Mesendoderm (in vitro differentiated cells): ENCODE data around the gene FBLIM1.

ENCODE experiments used
- DNase-seq: peaks from one replicate; pipeline ENCODE4 v3.0.0; 2013
- H2AK5ac ChIP-seq: 2 replicates; pipeline ENCODE4 v1.6.1; 2013; ENCODE audit warnings: low read length, inconsistent platforms
- H2BK120ac ChIP-seq: 2 replicates; pipeline ENCODE4 v1.6.1; 2013; ENCODE audit warnings: low read depth, mild to moderate bottlenecking, low read length, moderate library complexity, mixed read lengths
- H2BK15ac ChIP-seq: replicated peaks from 2 replicates; pipeline ENCODE4 v1.6.1; 2013; ENCODE audit warnings: low read depth, mild to moderate bottlenecking, moderate library complexity
- H2BK5ac ChIP-seq: 2 replicates; pipeline ENCODE4 v1.6.1; 2013; ENCODE audit warnings: low read length, inconsistent platforms
- H3K18ac ChIP-seq: 2 replicates; pipeline ENCODE4 v1.6.1; 2013; ENCODE audit warnings: mild to moderate bottlenecking, low read length, mixed read lengths
- H3K23ac ChIP-seq: one replicate; pipeline ENCODE4 v1.6.1; 2013; ENCODE audit warnings: low read length
- H3K27ac ChIP-seq: 2 replicates; pipeline ENCODE4 v1.5.1; 2013; ENCODE audit warnings: low read depth, mild to moderate bottlenecking, inconsistent platforms, low read length, moderate library complexity
- H3K27me3 ChIP-seq: 2 replicates; pipeline ENCODE4 v1.6.1; 2013; ENCODE audit warnings: low read length, control low read depth, mild to moderate bottlenecking, inconsistent platforms; ENCODE audit not compliant: insufficient read depth, poor library complexity
- H3K36me3 ChIP-seq: 2 replicates; pipeline ENCODE4 v1.6.1; 2013; ENCODE audit warnings: low read length, inconsistent platforms; ENCODE audit not compliant: control insufficient read depth, insufficient read depth
- H3K4ac ChIP-seq: one replicate; pipeline ENCODE4 v1.6.1; 2013; ENCODE audit warnings: low read depth, mild to moderate bottlenecking, low read length, moderate library complexity
- H3K4me1 ChIP-seq: 2 replicates; pipeline ENCODE4 v1.6.1; 2013; ENCODE audit warnings: low read depth, low read length, inconsistent platforms; ENCODE audit not compliant: control insufficient read depth
- H3K4me2 ChIP-seq: 2 replicates; pipeline ENCODE4 v1.6.1; 2013; ENCODE audit warnings: low read length
- H3K4me3 ChIP-seq: 2 replicates; pipeline ENCODE4 v1.5.1; 2013; ENCODE audit warnings: mild to moderate bottlenecking, low read length
- H3K56ac ChIP-seq: one replicate; pipeline ENCODE4 v1.6.1; 2013; ENCODE audit warnings: low read length
- H3K79me1 ChIP-seq: 2 replicates; pipeline ENCODE4 v1.6.1; 2013; ENCODE audit warnings: low read length, inconsistent platforms
- H3K79me2 ChIP-seq: 2 replicates; pipeline ENCODE4 v1.6.1; 2013; ENCODE audit warnings: mild to moderate bottlenecking, low read length; ENCODE audit not compliant: control insufficient read depth, insufficient read depth
- H3K9ac ChIP-seq: 2 replicates; pipeline ENCODE4 v1.6.1; 2013; ENCODE audit warnings: low read length, inconsistent platforms
- H4K5ac ChIP-seq: one replicate; pipeline ENCODE4 v1.6.1; 2013; ENCODE audit warnings: low read length
- H4K8ac ChIP-seq: one replicate; pipeline ENCODE4 v1.6.1; 2013; ENCODE audit warnings: low read depth, mild to moderate bottlenecking, control low read depth, low read length, moderate library complexity
- WGBS: extraction: QIAGEN DNeasy Blood & Tissue Kit; methylation state at CpG from one replicate; pipeline ENCODE4 v1.1.7; 2013; ENCODE audit warnings: low lambda C conversion rate, missing lambda C conversion rate; ENCODE audit not compliant: insufficient coverage; ENCODE audit errors: extremely low coverage; 5-methylcytosine and 5-hydroxymethylcytosine counted together

FBLIM1 gene

DNA sequence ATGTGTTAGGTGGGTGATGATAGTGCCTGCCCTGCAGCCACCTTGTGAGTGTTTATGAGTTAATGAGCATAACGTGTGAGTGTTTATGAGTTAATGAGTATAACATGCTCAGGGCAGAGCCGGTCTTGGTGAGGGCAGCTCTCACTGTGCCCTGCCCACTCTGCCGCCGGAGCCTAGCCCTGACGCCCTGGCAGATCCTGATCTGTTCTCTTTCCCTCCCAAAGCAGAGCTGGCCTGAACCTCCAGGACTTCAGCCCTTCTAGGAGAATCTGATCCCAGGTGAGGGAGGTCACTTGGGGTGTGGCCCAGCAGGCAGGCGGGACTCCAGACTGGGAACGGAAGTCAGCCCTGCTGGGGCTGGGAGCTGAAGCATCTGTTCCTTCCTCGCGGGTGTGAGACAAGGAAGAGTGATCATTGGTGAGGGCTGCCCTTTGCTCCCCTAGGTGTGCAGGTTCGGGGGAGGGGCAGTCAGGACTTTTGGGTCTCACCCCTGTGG, 5.7 kb downstream of the FBLIM1 start:
- no CpG with 5 or more reads among the region's 10 CpGs for WGBS

DNA sequence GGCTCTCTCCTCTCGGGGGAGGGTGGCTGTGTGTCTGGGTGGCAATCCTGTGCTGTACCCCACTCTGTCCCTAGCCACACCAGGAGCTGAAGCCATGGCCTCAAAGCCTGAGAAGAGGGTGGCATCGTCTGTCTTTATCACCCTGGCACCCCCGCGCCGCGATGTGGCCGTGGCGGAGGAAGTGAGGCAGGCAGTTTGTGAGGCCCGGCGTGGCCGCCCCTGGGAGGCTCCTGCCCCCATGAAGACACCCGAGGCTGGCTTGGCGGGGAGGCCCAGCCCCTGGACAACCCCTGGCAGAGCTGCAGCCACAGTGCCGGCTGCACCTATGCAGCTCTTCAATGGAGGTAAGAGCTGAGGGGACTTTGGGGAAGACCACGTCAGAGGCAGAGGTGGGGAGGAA, 6.3 kb downstream of the FBLIM1 start:
- Histone ChIP-seq H2BK120ac (no peak overlapping the region), H3K4me2 (no peak overlapping the region), H2BK5ac (no peak overlapping the region), H3K4ac (no peak overlapping the region), H2AK5ac (no peak overlapping the region), H3K56ac (no peak overlapping the region), H3K27ac (no peak overlapping the region), H3K4me3 (no peak overlapping the region), H4K5ac (no peak overlapping the region), H3K79me1 (peaks cover 20% of the 10 kb centered on the region), H3K79me2 (peaks cover 33% of the 10 kb centered on the region), H3K23ac (no peak overlapping the region), H3K36me3 (peaks cover 24% of the 10 kb centered on the region), H2BK15ac (no peak overlapping the region), H4K8ac (no peak overlapping the region), H3K9ac (no peak overlapping the region), H3K4me1 (peaks cover 8% of the 10 kb centered on the region), H3K27me3 (no peaks in the 10 kb centered on the region), H3K18ac (no peak overlapping the region)
- WGBS: no CpG with 5 or more reads among the region's 15 CpGs
- no peak for DNase-seq

More for the DNA sequence above, 5.7 kb downstream of the FBLIM1 start:
- H2BK120ac ChIP-seq: no peak overlapping the region
- no peak overlapping the region for H3K4me3 ChIP-seq
- H3K36me3 ChIP-seq: peaks cover 24% of the 10 kb centered on the region
- peak overlapping the region; percentile 13 for H3K9ac ChIP-seq
- no peak overlapping the region for H3K27ac ChIP-seq
- peaks cover 38% of the 10 kb centered on the region for H3K79me2 ChIP-seq
- H4K8ac ChIP-seq: no peak overlapping the region
- H3K4me1 ChIP-seq: peaks cover 8% of the 10 kb centered on the region
- H3K23ac ChIP-seq: no peak overlapping the region
- no peak overlapping the region for H3K4me2 ChIP-seq
- no peak overlapping the region for H2BK15ac ChIP-seq
- H3K4ac ChIP-seq: no peak overlapping the region
- H3K79me1 ChIP-seq: peaks cover 20% of the 10 kb centered on the region
- no peak overlapping the region for H3K56ac ChIP-seq
- no peak overlapping the region for H4K5ac ChIP-seq
- H3K27me3 ChIP-seq: no peaks in the 10 kb centered on the region
- no peak overlapping the region for H2BK5ac ChIP-seq
- H3K18ac ChIP-seq: no peak overlapping the region
- H2AK5ac ChIP-seq: no peak overlapping the region
- DNase-seq: no peak

DNA sequence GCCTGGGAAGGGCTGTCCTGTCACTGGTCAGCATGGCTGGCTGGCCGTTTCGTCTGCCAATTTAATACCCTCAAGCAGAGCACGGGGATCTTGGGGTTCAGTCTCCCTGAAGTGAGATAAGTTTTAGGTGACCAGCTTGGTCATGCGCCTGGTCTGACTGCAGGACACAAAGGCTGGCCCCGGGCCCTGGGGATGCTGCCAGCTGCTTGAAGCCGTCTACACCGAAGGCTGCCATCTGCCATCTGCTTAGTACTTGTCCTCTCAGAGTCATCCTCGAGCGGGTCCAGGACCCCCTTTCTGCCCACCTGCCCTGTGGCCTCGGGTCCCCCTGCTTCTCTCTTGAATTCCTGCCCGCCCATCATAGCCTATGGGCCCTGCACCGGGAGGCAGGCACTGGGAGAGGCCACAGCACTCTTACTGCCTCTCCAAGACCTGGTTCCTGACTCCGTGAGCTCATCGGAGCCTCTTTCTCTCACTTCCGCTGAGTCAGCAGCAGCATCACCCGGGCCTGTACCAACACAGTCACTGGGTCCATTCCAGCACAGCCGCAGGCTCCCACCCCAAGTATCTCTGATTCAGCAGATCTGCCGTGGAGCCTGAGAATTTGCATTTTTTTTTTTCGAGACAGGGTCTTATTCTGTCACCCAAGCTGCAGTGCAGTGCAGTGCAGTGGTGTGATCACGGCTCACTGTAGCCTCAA, 7.0 kb downstream of the FBLIM1 start:
- Histone ChIP-seq H2BK5ac (no peak overlapping the region), H3K9ac (no peak overlapping the region), H3K4ac (no peak overlapping the region), H3K4me1 (peaks cover 8% of the 10 kb centered on the region), H3K36me3 (peaks cover 30% of the 10 kb centered on the region), H3K79me2 (peaks cover 32% of the 10 kb centered on the region), H3K4me3 (no peak overlapping the region), H3K56ac (no peak overlapping the region), H4K5ac (no peak overlapping the region), H2BK120ac (no peak overlapping the region), H3K4me2 (no peak overlapping the region), H4K8ac (no peak overlapping the region), H3K27me3 (no peaks in the 10 kb centered on the region), H2AK5ac (no peak overlapping the region), H3K18ac (no peak overlapping the region), H3K23ac (no peak overlapping the region), H3K27ac (no peak overlapping the region), H2BK15ac (no peak overlapping the region), H3K79me1 (peaks cover 20% of the 10 kb centered on the region)
- WGBS: no CpG with 5 or more reads among the region's 20 CpGs
- no peak for DNase-seq

DNA sequence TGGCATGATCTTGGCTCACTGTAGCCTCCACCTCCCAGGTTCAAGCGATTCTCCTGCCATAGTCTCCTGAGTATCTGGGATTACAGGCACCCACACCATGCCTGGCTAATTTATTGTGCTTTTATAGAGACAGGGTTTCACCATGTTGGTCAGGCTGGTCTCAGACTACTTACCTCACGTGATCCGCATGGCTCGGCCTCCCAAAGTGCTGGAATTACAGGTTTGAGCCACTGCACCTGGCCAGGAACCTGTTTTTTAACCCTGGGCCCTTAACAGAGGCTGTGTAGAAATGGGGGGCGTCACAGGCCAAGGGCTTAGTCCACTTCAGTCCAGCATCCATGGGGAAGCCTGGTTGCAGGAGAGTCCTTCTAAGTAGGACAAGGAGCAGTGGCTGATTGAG, 9.3 kb downstream of the FBLIM1 start:
- Histone ChIP-seq H3K79me2 (peaks cover 12% of the 10 kb centered on the region), H3K9ac (no peak overlapping the region), H3K18ac (no peak overlapping the region), H3K4me3 (no peak overlapping the region), H3K56ac (no peak overlapping the region), H2AK5ac (no peak overlapping the region), H3K4me2 (no peak overlapping the region), H3K27ac (no peak overlapping the region), H3K23ac (no peak overlapping the region), H3K36me3 (peaks cover 41% of the 10 kb centered on the region), H2BK15ac (no peak overlapping the region), H3K27me3 (no peaks in the 10 kb centered on the region), H2BK120ac (no peak overlapping the region), H4K8ac (no peak overlapping the region), H3K79me1 (peaks cover 10% of the 10 kb centered on the region), H3K4me1 (peaks cover 2% of the 10 kb centered on the region), H2BK5ac (no peak overlapping the region), H3K4ac (no peak overlapping the region), H4K5ac (no peak overlapping the region)
- DNase-seq: no peak
- WGBS: no CpG with 5 or more reads among the region's 5 CpGs

DNA sequence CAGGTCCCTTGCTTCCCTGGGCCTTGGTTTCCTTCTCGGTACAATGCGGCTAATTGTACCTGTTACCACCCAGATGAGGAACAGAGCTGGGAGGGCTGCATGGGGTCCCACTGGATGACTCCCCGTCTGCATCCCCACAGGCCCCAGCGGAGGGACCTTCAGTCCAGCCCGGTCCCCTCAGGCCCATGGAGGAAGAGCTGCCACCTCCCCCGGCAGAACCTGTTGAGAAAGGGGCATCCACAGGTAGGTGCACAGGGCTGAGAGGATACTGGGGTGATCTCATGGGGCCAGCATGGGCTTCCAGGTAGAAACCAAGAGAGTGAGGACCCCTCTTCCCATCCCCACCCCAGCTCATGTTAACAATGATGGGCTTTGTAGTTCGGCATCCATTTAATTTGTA, 9.8 kb downstream of the FBLIM1 start:
- H3K23ac ChIP-seq: no peak overlapping the region
- DNase-seq: no peak
- no peak overlapping the region for H3K18ac ChIP-seq
- no peak overlapping the region for H4K8ac ChIP-seq
- H4K5ac ChIP-seq: no peak overlapping the region
- WGBS: no CpG with 5 or more reads among the region's 7 CpGs
- H3K27me3 ChIP-seq: no peaks in the 10 kb centered on the region
- H3K79me2 ChIP-seq: peaks cover 12% of the 10 kb centered on the region
- no peak overlapping the region for H3K9ac ChIP-seq
- H2BK5ac ChIP-seq: no peak overlapping the region
- no peak overlapping the region for H3K27ac ChIP-seq
- no peak overlapping the region for H2BK15ac ChIP-seq
- no peak overlapping the region for H3K4me2 ChIP-seq
- peaks cover 10% of the 10 kb centered on the region for H3K79me1 ChIP-seq
- H3K4me1 ChIP-seq: peaks cover 2% of the 10 kb centered on the region
- H3K56ac ChIP-seq: no peak overlapping the region
- no peak overlapping the region for H3K4ac ChIP-seq
- H3K36me3 ChIP-seq: peaks cover 41% of the 10 kb centered on the region
- H2BK120ac ChIP-seq: no peak overlapping the region
- H2AK5ac ChIP-seq: no peak overlapping the region
- no peak overlapping the region for H3K4me3 ChIP-seq
